Activated CD8-positive, alpha-beta memory T cell treated with anti-CD3 and anti-CD28 coated beads, Interleukin-2, amount 50 U/mL, for 4 hours (primary cell): ENCODE data around the gene PARVB.
A peak's percentile ranks its signal among the peaks of the same experiment; 100 is the strongest.

Source experiments
- DNase-seq: peaks from one replicate; pipeline ENCODE4 v3.0.0-alpha.2; 2020

PARVB gene

GRCh38 chr22:44057401-44057987, 33.4 kb downstream of the PARVB start:
- no peak for DNase-seq

GRCh38 chr22:44063462-44064371, 39.6 kb downstream of the PARVB start:
- DNase-seq: no peak

- no peak for DNase-seq
Observed at GRCh38 chr22:44067033-44067432, 42.9 kb downstream of the PARVB start.

- no peak for DNase-seq
Observed at GRCh38 chr22:44067901-44068300, 43.8 kb downstream of the PARVB start.

- no peak for DNase-seq
Observed at GRCh38 chr22:44068422-44069191, 44.5 kb downstream of the PARVB start.

- no peak for DNase-seq
Observed at GRCh38 chr22:44070029-44070428, 45.9 kb downstream of the PARVB start.

- no peak for DNase-seq
Observed at GRCh38 chr22:44071781-44072326, 47.8 kb downstream of the PARVB start.

GRCh38 chr22:44074337-44074984, 50.4 kb downstream of the PARVB start:
- DNase-seq: no peak

GRCh38 chr22:44075022-44075421, 50.9 kb downstream of the PARVB start:
- DNase-seq: no peak

GRCh38 chr22:44075670-44076069, 51.6 kb downstream of the PARVB start:
- DNase-seq: no peak

- DNase-seq: no peak
Observed at GRCh38 chr22:44076825-44077224, 52.7 kb downstream of the PARVB start.

GRCh38 chr22:44080936-44081861, 57.1 kb downstream of the PARVB start:
- peak; percentile 77 for DNase-seq

GRCh38 chr22:44082801-44083200, 58.7 kb downstream of the PARVB start:
- DNase-seq: no peak

GRCh38 chr22:44084044-44084772, 60.1 kb downstream of the PARVB start:
- DNase-seq: no peak

GRCh38 chr22:44085743-44086270, 61.7 kb downstream of the PARVB start:
- DNase-seq: no peak

GRCh38 chr22:44086271-44087088, 62.4 kb downstream of the PARVB start:
- DNase-seq: no peak

GRCh38 chr22:44087089-44087430, 63.0 kb downstream of the PARVB start:
- DNase-seq: no peak

- DNase-seq: no peak
Observed at GRCh38 chr22:44088976-44089570, 65.0 kb downstream of the PARVB start.
